BLaER1 (cell line): Measurements from ENCODE around the gene CMC2.

Source experiments
- H3K27ac ChIP-seq: shearing (Covaris generic); formaldehyde crosslinking; 2 replicates; pipeline ENCODE4 v1.8.1; 2022
- H3K27me3 ChIP-seq: shearing (Covaris generic); formaldehyde crosslinking; 2 replicates; pipeline ENCODE4 v1.8.1; 2022
- H3K36me3 ChIP-seq: shearing (Covaris generic); formaldehyde crosslinking; 2 replicates; pipeline ENCODE4 v1.8.1; 2022
- H3K4me1 ChIP-seq: shearing (Covaris generic); formaldehyde crosslinking; 2 replicates; pipeline ENCODE4 v1.8.1; 2022
- H3K4me2 ChIP-seq: shearing (Covaris generic); formaldehyde crosslinking; 2 replicates; pipeline ENCODE4 v1.8.1; 2022
- H3K4me3 ChIP-seq: shearing (Covaris generic); formaldehyde crosslinking; 2 replicates; pipeline ENCODE4 v1.8.1; 2022
- H3K9ac ChIP-seq: shearing (Covaris generic); formaldehyde crosslinking; 2 replicates; pipeline ENCODE4 v1.8.1; 2022
- H3K9me3 ChIP-seq: shearing (Covaris generic); formaldehyde crosslinking; 2 replicates; pipeline ENCODE4 v1.8.1; 2022
- H4K20me1 ChIP-seq: shearing (Covaris generic); formaldehyde crosslinking; 2 replicates; pipeline ENCODE4 v1.8.1; 2022
- Cebpa-rat ChIP-seq: shearing (Covaris generic); IDR thresholded peaks from 2 replicates; pipeline ENCODE4 v1.8.1; 2022

Gene CMC2

DNA sequence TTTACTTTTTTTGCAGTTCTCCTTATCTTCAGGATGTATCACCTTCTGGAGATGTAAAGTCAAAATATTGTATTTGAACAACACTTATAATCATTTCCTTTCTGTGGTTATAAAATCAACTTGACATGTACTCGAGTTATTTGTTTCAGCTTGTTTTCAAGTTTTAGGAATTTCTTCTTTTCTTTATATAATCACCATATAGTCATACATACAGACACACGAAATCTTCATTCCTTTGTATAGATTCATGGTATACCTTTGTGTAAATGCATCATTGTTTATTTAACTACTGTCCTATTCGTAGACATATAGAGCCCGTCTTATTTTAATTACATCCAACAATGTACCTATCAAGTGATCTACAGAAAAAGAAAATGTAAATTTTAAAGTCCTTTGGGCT is 40.1 kb downstream of the CMC2 start:
- no peak overlapping the region for H3K27ac ChIP-seq
- H4K20me1 ChIP-seq = no peaks in the 10 kb centered on the region
- H3K4me1 ChIP-seq = no peaks in the 10 kb centered on the region

DNA sequence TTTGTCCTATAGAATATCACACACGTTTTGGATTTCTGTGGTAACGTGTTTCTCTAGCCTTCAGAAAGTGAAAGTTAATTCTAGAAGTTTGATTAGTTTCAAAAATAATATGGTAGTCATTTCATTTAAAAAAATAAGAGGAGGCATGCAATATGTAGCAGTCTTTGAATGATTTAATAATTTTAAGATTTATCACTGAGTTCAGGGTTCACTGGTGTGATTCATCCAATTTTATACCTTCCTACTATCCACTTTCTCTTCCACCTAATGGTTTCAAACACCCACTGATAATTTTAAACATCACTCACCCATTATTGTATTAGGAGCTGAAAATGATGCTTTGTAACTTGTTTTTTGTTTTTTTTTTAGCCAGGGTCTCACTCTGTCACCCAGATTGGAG is 42.3 kb downstream of the CMC2 start:
- Histone ChIP-seq H3K4me3 (no peak overlapping the region), H3K4me2 (no peak overlapping the region), H3K9ac (no peak overlapping the region), H3K27ac (no peak overlapping the region), H3K9me3 (peaks cover 20% of the 10 kb centered on the region), H3K4me1 (no peaks in the 10 kb centered on the region), H3K36me3 (peaks cover 14% of the 10 kb centered on the region), H3K27me3 (no peaks in the 10 kb centered on the region), H4K20me1 (no peaks in the 10 kb centered on the region)
- TF ChIP-seq Cebpa-rat = no peak

More for the DNA sequence above, 40.1 kb downstream of the CMC2 start:
- Histone ChIP-seq H3K9ac (no peak overlapping the region), H3K9me3 (no peaks in the 10 kb centered on the region), H3K27me3 (no peaks in the 10 kb centered on the region), H3K4me3 (no peak overlapping the region), H3K36me3 (peaks cover 24% of the 10 kb centered on the region), H3K4me2 (no peak overlapping the region)
- no peak for TF ChIP-seq Cebpa-rat

DNA sequence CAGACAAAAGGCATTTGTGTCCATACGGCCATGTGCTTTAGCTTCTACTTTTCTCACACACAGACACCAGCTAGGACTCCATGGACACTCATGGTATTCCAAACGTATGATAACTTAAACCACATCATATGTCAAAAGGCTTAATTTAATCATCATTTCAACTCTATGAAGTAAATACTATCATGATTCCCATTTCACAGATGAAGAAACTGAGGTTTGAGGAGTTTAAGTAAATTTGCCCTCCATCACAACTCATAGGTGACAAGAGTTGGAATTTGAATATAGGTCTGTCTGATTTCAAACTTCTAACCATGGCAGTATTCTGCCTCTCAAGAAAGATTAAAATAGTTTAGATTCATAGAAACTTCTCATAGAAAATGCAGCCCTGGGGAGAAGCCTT is 43.8 kb downstream of the CMC2 start:
- H4K20me1 ChIP-seq = no peaks in the 10 kb centered on the region
- no peak overlapping the region for H3K4me3 ChIP-seq
- TF ChIP-seq Cebpa-rat = no peak
- no peaks in the 10 kb centered on the region; the same call in 1 of the 2 replicates for H3K36me3 ChIP-seq
- H3K9ac ChIP-seq = no peak overlapping the region
- no peak overlapping the region for H3K4me2 ChIP-seq
- H3K9me3 ChIP-seq = peaks cover 35% of the 10 kb centered on the region
- H3K4me1 ChIP-seq = no peaks in the 10 kb centered on the region
- H3K27me3 ChIP-seq = no peaks in the 10 kb centered on the region
- H3K27ac ChIP-seq = no peak overlapping the region

DNA sequence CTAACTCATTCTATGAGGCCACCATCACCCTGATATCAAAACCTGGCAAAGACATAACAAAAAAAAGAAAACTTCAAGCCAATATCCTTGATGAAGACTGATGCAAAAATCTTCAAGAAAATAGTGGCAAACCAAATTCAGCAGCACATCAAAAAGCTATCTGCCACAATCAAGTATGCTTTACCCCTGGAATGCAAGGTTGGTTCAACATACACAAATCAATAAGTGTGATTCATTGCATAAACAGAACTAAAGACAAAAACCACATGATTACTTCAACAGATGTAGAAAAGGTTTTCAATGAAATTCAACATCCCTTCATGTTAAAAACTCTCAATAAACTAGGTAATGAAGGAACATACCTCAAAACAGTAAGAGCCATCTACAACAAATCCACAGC is 48.4 kb downstream of the CMC2 start:
- Histone ChIP-seq H3K27me3 (no peaks in the 10 kb centered on the region), H4K20me1 (no peaks in the 10 kb centered on the region), H3K9ac (no peak overlapping the region), H3K4me3 (no peak overlapping the region), H3K27ac (no peak overlapping the region), H3K9me3 (peaks cover 54% of the 10 kb centered on the region), H3K36me3 (no peaks in the 10 kb centered on the region; the same call in 1 of the 2 replicates), H3K4me1 (no peaks in the 10 kb centered on the region), H3K4me2 (no peak overlapping the region)
- no peak for TF ChIP-seq Cebpa-rat

DNA sequence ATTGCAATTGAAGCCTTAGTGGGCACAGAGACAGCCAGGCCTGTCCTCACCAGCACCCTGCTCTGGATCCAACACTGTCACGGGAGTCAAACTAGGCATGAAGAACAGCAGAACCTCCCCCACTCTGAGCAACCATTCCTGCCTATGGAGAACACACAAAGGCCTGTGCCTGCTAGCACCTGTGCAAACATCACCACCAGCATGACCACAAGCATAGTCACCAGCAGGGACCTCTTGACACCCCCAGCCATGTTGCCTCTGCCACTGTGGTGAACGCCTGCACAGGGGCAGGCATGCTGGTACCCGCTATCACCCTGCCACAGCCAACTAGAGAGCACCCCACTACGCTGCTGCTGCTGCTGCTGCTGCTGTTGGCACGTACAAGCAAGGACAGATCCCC is 51.7 kb downstream of the CMC2 start:
- Histone ChIP-seq H3K27me3 (no peaks in the 10 kb centered on the region), H3K36me3 (no peaks in the 10 kb centered on the region; the same call in 1 of the 2 replicates), H3K9ac (no peak overlapping the region), H3K9me3 (peaks cover 43% of the 10 kb centered on the region), H4K20me1 (no peaks in the 10 kb centered on the region), H3K4me1 (no peaks in the 10 kb centered on the region), H3K4me3 (no peak overlapping the region), H3K4me2 (no peak overlapping the region), H3K27ac (no peak overlapping the region)
- TF ChIP-seq Cebpa-rat = no peak

DNA sequence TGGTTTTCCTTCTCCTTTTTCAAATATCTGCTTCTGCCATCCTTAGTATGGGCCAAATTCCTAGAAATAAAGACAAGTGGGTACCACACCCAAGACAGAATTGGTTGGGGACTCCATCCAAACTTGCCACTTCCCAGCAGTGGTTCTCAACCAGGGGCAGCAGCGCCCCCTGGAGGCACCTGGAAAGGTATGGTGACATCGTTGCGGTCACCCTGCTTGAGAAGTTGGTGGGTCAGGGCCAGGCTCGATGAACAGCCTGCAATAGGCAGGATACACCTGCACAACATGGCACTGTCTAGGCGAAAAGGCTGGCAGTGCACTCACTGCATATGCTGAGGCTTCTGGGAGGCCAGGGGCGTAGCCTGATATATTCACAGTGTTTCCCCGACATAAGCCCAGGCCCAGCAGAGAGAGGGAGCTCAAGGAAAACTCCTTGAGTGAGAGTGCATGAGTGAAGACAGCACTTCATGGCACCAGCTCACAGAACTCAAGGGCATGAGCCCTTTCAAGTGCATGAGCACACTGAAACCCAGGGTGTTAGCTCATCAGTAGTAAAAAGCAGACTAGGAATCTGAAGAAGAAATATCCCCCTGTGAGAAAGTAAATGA is 57.7 kb downstream of the CMC2 start:
- peak overlapping the region; percentile 12; the same call in 1 of the 2 replicates for H3K4me2 ChIP-seq
- TF ChIP-seq Cebpa-rat = no peak

DNA sequence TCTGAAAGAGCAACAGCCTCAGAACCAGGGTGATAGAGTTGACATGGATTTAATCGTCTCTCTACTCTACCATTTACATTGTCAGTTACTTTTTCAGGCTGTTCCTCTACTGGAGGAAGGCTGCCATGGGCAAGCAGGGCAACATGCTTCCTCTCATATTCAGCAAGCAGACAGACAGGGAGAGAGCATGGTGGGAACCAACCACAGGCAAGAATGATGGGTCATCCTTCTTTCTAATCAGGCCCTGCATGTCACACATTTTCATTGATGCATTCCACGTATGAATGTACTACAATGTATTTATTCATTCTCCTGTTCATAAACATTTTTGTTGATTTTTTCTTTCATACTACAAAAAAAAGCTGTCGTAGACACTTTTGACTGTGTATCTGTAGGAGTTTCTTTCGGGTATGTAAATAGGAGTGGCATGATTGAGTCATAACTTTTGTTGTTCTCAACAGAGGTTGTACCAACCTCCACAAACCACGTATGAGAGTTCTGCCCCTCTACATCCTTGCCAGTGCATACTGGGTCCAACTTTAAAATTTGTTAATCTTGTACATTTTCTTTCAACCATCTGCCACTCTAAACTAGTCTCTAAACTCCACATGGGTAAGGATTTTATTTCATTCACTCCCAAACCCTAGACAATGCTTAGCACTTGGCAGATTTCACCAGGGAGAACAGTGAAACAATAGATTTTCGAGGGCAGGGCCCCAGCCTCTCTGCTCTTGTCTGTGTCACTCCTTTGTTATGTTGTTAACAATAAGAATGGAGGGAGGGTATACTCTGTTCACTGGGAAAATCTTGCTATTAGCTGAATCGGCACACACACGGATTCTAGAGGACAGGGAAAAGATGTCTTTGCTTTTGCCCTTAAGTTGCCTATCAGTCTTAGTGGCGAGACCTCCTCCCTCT is 58.7 kb downstream of the CMC2 start:
- H3K27ac ChIP-seq = no peak overlapping the region
- H3K4me1 ChIP-seq = 0 out of 2 replicates have a peak, but pooled peaks cover 4% of the 10 kb centered on the region
- H3K4me2 ChIP-seq = no peak overlapping the region
- H3K9me3 ChIP-seq = 0 out of 2 replicates have a peak, but pooled peaks cover 3% of the 10 kb centered on the region
- no peaks in the 10 kb centered on the region for H3K27me3 ChIP-seq
- H4K20me1 ChIP-seq = no peaks in the 10 kb centered on the region
- H3K4me3 ChIP-seq = no peak overlapping the region
- H3K36me3 ChIP-seq = no peaks in the 10 kb centered on the region
- TF ChIP-seq Cebpa-rat = no peak
- no peak overlapping the region for H3K9ac ChIP-seq

More for the DNA sequence above, 57.7 kb downstream of the CMC2 start:
- H3K4me3 ChIP-seq = no peak overlapping the region
- no peak overlapping the region for H3K9ac ChIP-seq
- H3K9me3 ChIP-seq = 0 out of 2 replicates have a peak, but pooled peaks cover 3% of the 10 kb centered on the region
- no peaks in the 10 kb centered on the region for H3K36me3 ChIP-seq
- 0 out of 2 replicates have a peak, but pooled peaks cover 4% of the 10 kb centered on the region for H3K4me1 ChIP-seq
- no peak overlapping the region for H3K27ac ChIP-seq
- no peaks in the 10 kb centered on the region for H4K20me1 ChIP-seq
- no peaks in the 10 kb centered on the region for H3K27me3 ChIP-seq

DNA sequence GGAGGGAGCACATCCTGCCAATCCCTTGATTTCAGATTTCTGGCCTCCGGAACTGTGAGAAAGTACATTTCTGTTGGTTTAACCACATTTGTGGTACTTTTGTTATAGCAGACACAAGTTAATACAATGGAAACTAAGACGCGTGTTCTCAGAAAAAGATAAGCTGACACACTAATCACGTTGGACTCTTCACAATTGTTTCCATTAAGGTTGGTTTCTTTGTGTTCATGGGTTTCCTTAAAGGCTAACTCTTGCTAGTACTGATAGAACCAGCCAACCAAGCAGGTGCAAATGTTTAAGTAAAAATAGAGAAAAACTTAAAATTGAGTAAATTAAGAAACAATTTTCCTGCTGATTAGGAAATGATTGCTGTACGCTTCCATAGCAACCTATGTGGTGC is 59.4 kb downstream of the CMC2 start:
- Histone ChIP-seq H4K20me1 (no peaks in the 10 kb centered on the region), H3K9me3 (peaks cover 6% of the 10 kb centered on the region), H3K4me1 (0 out of 2 replicates have a peak, but pooled peaks cover 4% of the 10 kb centered on the region), H3K27ac (no peak overlapping the region), H3K36me3 (no peaks in the 10 kb centered on the region), H3K4me3 (no peak overlapping the region), H3K4me2 (no peak overlapping the region), H3K9ac (no peak overlapping the region), H3K27me3 (no peaks in the 10 kb centered on the region)
- TF ChIP-seq Cebpa-rat = no peak

DNA sequence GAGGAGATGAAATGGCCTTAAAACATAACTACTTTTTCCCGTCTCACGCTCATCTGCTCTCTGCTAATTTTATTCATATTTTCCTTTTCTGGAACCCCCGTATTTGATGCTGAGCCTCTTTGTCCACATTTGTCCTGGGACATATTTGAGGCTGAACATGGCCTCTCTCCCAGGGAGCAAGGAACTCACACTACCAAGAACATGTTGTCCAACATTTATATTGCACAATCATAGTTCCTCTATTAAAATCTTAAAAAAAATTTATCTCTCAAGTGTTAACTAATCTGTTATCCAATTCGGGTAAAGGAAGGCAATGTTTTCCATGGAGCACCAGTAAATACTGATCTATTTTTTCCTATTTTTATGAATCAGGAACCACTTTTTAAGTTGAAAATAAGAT is 60.2 kb downstream of the CMC2 start:
- H3K36me3 ChIP-seq = no peaks in the 10 kb centered on the region
- no peak overlapping the region for H3K9ac ChIP-seq
- H4K20me1 ChIP-seq = no peaks in the 10 kb centered on the region
- H3K27ac ChIP-seq = no peak overlapping the region
- TF ChIP-seq Cebpa-rat = 0 out of 2 replicates have a peak, but pooled peaks have one; percentile 14
- H3K4me3 ChIP-seq = no peak overlapping the region
- no peak overlapping the region for H3K4me2 ChIP-seq
- peaks cover 10% of the 10 kb centered on the region for H3K9me3 ChIP-seq
- 0 out of 2 replicates have a peak, but pooled peaks cover 4% of the 10 kb centered on the region for H3K4me1 ChIP-seq
- H3K27me3 ChIP-seq = no peaks in the 10 kb centered on the region
